ENCODE results near the gene FAM53B. TPM values are rescaled to one million over a fixed set of nuclear protein-coding genes. Genes with fewer than 3 reads are reported as not detected.

Gene FAM53B
- total RNA-seq, 1 experiment from 2014 or later: 6.7 TPM

GRCh38 chr10:124709861-124710260, 34.3 kb downstream of the FAM53B start:
- DNase-seq (ENCODE audit: low read depth): no peak

- DNase-seq (ENCODE audit: low read depth): no peak
Observed at GRCh38 chr10:124708922-124709520, 35.2 kb downstream of the FAM53B start.

DNA sequence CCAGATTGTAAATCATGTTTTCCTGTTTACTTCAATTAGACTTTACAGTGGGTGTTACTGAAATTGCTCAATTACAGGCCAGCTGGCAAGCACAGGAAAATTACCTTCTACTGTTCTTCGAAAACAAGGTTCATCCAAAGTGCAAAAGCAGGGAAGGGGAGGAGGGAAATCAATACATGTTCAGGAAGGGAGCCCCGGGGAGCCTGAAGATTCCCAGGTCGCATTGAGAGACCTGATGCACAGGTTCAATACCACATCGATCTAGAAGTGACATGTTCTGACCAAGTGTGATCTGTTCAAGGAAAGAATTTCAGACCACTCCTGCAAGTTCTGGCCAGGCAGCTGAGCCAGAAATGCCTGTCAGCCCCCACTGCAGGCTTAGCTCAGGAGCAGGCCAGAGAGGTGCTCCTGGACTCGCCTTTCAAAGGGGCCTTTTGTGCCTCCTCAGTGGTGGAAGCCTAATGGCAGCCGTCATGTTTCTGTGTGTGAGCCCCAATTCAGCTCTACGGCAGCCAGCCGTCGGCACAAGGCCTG, 35.9 kb downstream of the FAM53B start:
- no peak for DNase-seq (ENCODE audit: low read depth)

- DNase-seq (ENCODE audit: low read depth): no peak
Observed at GRCh38 chr10:124707551-124707950, 36.6 kb downstream of the FAM53B start.

DNA sequence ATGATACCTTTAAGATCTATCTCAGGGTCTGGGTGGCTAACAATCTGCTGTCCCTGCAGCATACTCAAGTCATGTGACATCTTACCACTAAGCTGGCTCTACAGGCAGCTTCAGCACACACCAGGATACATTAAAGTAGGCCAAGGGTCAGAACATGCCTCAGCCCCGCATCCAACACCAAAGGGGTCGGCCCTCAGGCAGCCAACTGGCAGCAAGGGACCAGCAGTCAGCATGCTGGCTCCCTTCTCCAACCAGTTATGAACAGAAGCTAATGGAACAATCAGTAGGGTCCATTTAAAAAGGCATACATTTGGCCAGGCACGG, 37.1 kb downstream of the FAM53B start:
- DNase-seq (ENCODE audit: low read depth): no peak

- DNase-seq (ENCODE audit: low read depth): no peak
Observed at GRCh38 chr10:124706462-124707143, 37.6 kb downstream of the FAM53B start.

DNA sequence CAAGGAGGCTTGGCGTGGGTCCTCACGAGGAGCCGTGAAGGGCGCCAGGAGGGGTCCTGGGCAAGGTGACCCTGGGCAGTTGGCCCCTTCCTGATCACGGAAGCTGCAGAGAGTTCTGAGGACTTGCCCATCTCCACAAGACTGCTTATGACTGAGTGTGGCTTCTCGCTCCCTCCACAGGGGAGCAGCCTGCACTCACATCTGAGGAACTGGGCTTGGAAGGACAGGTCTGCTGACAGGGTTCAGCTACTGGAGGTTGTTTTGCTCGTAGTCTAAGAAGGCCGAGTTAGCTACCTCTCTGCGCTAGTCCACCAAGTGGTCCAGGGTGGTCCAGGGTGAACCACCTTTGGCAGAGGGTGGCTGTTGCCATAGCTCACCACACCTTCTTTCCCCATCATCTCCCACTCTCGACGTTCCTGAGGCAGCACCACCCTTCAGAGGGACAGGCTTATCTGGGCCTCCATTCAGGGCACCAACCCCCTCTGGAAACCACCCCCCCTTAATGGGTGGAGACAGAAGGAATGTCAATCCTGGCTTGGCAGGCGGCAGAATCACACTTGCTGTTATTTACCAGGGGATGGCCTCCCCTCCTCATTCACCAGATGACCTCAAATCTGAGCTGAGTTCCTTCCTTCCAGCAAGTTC, 38.2 kb downstream of the FAM53B start:
- no peak for DNase-seq (ENCODE audit: low read depth)

- no peak for DNase-seq (ENCODE audit: low read depth)
Observed at GRCh38 chr10:124705381-124705740, 38.8 kb downstream of the FAM53B start.

DNA sequence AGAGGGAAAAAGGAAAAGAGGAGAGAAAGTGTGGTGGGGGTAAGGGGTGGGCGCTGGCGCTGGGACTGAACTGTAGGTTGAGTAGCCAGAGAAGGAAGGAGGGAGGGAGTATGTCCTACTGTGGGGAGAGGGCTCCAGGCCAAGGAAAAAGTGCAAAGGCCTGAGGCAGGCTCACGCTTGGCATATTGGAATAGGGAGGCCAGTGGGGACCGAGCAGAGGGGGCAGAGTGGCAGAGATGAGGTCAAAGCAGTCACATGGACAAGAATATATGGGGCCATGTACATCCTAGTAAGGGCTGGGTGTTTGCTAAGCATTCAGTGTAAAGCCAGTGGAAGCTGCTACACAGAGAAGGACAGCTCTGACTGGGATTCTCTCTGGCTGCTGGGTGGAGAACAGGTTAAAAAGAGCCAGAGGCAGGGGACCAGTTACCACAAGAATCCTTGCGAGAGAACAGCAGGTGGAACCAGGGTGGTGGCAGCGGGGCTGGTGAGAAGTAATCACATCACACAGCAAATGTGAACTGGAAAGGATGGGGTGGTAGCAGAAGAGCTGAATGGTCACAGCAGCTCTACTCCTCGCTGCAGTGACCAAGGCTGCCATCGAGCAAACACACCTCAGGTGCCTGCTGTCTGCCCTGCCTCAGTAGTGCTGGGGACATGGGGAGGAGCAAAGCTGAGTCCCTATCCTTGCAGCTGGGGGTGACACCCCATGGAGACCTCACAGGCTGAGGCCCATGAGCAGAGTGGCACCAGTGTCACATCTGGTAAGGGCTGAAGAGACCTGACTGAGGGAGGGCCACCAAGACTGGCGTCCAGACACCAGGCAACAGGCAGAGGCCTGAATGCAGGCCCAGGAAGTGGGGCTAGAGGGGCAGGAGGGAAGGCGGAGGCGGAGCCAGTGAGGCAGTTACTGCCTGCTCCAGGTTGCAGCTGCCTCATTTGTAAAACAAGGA, 39.5 kb downstream of the FAM53B start:
- no peak for DNase-seq (ENCODE audit: low read depth)

DNA sequence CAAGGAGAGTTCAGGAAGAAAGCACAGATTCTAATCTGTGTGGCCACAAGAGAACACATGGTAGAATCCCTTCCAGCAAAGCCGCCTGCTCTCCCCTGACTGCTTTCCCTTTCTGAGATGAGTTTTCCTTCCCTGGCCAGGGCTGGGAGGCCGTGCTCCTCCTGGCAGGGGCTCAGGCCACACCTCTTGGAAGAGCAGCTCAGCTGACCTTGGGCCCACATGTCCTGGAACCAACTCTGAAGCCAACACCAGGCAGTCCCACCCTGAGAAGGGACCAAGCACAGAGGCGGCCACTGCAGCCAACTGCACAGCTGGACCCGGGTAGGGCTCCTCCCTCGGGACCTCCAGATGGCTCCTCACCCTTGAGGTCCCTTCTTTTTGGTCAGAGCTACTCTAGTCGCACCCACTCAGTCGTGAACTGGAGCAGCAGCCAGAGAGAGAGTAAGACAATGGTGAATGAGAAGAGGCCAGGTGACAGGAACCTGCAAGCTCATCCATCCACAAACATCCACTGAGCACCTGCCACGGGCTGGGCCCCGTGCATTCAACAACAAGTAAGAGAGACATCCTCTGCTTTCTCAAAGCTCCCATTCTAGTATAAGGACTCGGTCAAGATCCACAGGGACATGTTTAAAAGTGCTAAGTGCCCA, 40.3 kb downstream of the FAM53B start:
- DNase-seq (ENCODE audit: low read depth): no peak

GRCh38 chr10:124703372-124703771, 40.8 kb downstream of the FAM53B start:
- DNase-seq (ENCODE audit: low read depth): no peak

DNA sequence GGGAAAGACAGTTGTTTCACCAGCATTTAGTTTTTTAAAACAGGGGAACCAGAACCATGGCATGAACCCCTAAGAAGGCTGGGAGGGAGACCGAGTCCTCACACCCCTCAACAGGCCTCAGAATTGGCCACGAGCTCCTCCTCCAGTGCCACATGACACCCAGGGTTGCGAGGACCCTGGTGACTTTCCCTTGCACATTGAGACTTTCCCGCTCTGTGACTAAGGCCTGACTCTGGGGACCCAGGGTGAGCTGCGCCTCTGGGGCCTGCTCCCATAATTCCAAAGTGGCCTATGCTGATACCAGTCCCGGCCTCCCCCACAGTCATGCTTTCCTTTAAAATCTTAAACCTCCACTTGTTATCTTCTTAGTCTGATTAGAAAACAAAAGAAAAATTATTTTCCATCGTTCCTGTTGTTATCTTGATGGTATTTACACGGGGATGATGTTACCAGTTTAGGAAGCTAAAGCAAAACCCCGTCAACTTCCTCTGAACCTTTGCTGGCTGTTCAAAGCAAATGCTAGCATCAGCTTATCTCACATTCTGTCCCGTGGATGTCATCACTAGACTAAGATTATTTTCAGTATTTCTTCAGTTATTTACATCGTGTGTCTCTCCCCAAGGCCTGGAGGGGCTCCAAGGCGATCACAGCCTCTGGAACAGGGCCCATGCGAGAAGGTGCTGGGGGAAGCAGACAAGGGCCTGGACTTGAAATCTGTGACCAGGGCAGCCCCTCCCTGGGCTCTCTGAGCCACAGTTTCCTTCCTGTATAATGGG, 42.1 kb downstream of the FAM53B start:
- no peak for DNase-seq (ENCODE audit: low read depth)

GRCh38 chr10:124701435-124701834, 42.7 kb downstream of the FAM53B start:
- DNase-seq (ENCODE audit: low read depth): no peak

- no peak for DNase-seq (ENCODE audit: low read depth)
Observed at GRCh38 chr10:124701038-124701365, 43.2 kb downstream of the FAM53B start.

GRCh38 chr10:124700293-124701037, 43.7 kb downstream of the FAM53B start:
- no peak for DNase-seq (ENCODE audit: low read depth)

DNA sequence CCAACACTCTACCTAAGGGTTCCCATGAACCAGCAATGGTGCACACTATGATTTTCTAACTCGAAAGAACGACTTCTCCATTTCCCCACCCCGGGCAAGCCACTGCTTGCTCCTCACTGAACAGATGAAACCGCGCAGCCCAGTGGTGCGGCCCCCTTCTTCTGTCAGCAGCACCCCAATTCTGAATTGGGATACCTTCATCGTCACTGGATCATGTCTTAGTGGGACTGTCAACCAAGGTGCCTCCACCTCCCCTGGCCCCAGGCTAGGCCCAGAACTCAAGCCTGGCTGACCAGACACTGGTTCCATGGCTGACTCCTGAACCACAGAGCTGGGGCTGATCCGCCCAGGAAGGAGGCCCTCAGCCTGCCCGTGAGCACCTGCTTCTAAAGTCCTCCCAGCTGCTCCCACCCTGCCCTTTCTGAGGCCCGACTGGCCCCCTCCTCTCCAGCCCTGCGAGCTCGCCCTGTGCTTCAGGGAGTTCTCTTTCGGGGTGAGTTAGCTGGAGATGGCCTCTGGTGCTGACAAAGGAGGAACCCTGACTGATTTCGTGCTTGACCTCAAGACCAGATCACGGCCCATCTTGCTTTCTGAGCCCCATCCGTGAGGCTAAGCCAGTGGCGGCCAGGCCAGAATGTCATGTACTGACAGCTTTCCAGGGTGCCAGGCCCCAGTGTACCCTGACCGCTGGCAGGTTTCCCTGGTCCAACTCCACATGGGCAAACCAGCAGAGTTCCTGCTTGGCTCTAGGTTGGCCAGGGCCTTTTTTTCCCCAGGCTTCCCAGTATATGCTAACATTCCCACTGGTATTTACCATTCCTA, 44.5 kb downstream of the FAM53B start:
- DNase-seq (ENCODE audit: low read depth): no peak

GRCh38 chr10:124698545-124699469, 45.4 kb downstream of the FAM53B start:
- no peak for DNase-seq (ENCODE audit: low read depth)
